Loucy (cell line): ENCODE results near the gene OR51I2.

Source experiments
- H2AFZ ChIP-seq: fragments of 200-600 bp; sonication (generic); 2 replicates; pipeline ENCODE4 v1.6.0; 2016; ENCODE audit warnings: antibody characterized with exemption, mild to moderate bottlenecking, low read length, moderate library complexity
- H3F3A ChIP-seq: fragments of 200-600 bp; 2 replicates; pipeline ENCODE4 v1.6.0; 2016; ENCODE audit warnings: antibody characterized with exemption, low read depth, mild to moderate bottlenecking
- H3K27me3 ChIP-seq: fragments of 200-600 bp; sonication (generic); 2 replicates; pipeline ENCODE4 v1.6.1; 2014; ENCODE audit warnings: low read length, mild to moderate bottlenecking; ENCODE audit not compliant: insufficient read depth, poor library complexity, severe bottlenecking
- H3K36me3 ChIP-seq: fragments of 200-600 bp; sonication (generic); 2 replicates; pipeline ENCODE4 v1.6.1; 2016; ENCODE audit warnings: low read length; ENCODE audit not compliant: insufficient read depth
- H3K4me1 ChIP-seq: fragments of 200-600 bp; sonication (generic); 2 replicates; pipeline ENCODE4 v1.5.1; 2014; ENCODE audit warnings: low read length, mild to moderate bottlenecking; ENCODE audit not compliant: insufficient read depth, poor library complexity, severe bottlenecking
- H3K4me2 ChIP-seq: fragments of 200-600 bp; sonication (generic); 2 replicates; pipeline ENCODE4 v1.6.0; 2014; ENCODE audit warnings: antibody characterized with exemption, low read length, low read depth, mild to moderate bottlenecking; ENCODE audit not compliant: poor library complexity, severe bottlenecking
- H3K4me3 ChIP-seq: fragments of 200-600 bp; sonication (generic); 2 replicates; pipeline ENCODE4 v1.5.1; 2014; ENCODE audit warnings: low read length, mild to moderate bottlenecking, mixed read lengths; ENCODE audit not compliant: poor library complexity, severe bottlenecking
- H3K79me2 ChIP-seq: fragments of 200-600 bp; sonication (generic); 2 replicates; pipeline ENCODE4 v1.6.1; 2014; ENCODE audit warnings: low read length; ENCODE audit not compliant: insufficient read depth
- H3K9ac ChIP-seq: fragments of 200-600 bp; sonication (generic); 2 replicates; pipeline ENCODE4 v1.6.0; 2014; ENCODE audit warnings: mild to moderate bottlenecking, low read depth, low read length, moderate library complexity; ENCODE audit not compliant: poor library complexity, severe bottlenecking
- H3K9me2 ChIP-seq: fragments of 200-600 bp; sonication (generic); replicated peaks from 2 replicates; pipeline ENCODE4 v1.6.1; 2016; ENCODE audit warnings: low read depth, low read length, mixed read lengths
- H3K9me3 ChIP-seq: fragments of 200-600 bp; sonication (generic); 2 replicates; pipeline ENCODE4 v1.6.1; 2014; ENCODE audit warnings: mild to moderate bottlenecking, antibody characterized with exemption, low read length, low read depth; ENCODE audit not compliant: insufficient read depth
- H4K20me1 ChIP-seq: fragments of 200-600 bp; sonication (generic); 2 replicates; pipeline ENCODE4 v1.6.0; 2014; ENCODE audit warnings: antibody characterized with exemption, low read length, mild to moderate bottlenecking; ENCODE audit not compliant: insufficient read depth, poor library complexity, severe bottlenecking
- CTCF ChIP-seq: fragments of 200-600 bp; sonication (generic); conservative IDR thresholded peaks from 2 replicates; pipeline ENCODE4 v1.5.1; 2014; ENCODE audit warnings: mild to moderate bottlenecking, antibody characterized with exemption, low read length
- EZH2phosphoT487 ChIP-seq: fragments of 200-600 bp; IDR thresholded peaks from 2 replicates; pipeline ENCODE4 v1.6.1; 2018; ENCODE audit warnings: antibody characterized with exemption, mild to moderate bottlenecking, moderate library complexity, borderline replicate concordance

Gene OR51I2

GRCh38 chr11:5449023-5449422 lies at the start of gene OR51I2:
Gene OR51I2 (plus strand): TSS chr11:5449323. CDS start chr11:5453489, 4,166 bp downstream.
- TF ChIP-seq EZH2phosphoT487 (no peak), CTCF (no peak)

GRCh38 chr11:5405173-5405572 lies 44.0 kb upstream of the OR51I2 start:
- no peaks in the 10 kb centered on the region for H3K79me2 ChIP-seq
- H2AFZ ChIP-seq: no peak overlapping the region
- H3K4me2 ChIP-seq: no peak overlapping the region
- H4K20me1 ChIP-seq: no peaks in the 10 kb centered on the region
- no peaks in the 10 kb centered on the region; the same call in 1 of the 2 replicates for H3K9me3 ChIP-seq
- no peaks in the 10 kb centered on the region for H3F3A ChIP-seq
- no peaks in the 10 kb centered on the region for H3K4me1 ChIP-seq
- no peak for TF ChIP-seq CTCF
- TF ChIP-seq EZH2phosphoT487: no peak
- no peaks in the 10 kb centered on the region for H3K27me3 ChIP-seq
- no peak overlapping the region for H3K9ac ChIP-seq
- no peaks in the 10 kb centered on the region for H3K36me3 ChIP-seq
- no peak overlapping the region for H3K4me3 ChIP-seq
- H3K9me2 ChIP-seq: no peaks in the 10 kb centered on the region

More at GRCh38 chr11:5449023-5449422, at the start of gene OR51I2:
- H3K4me3 ChIP-seq: no peak within 1 kb of the TSS
- H3K9me2 ChIP-seq: no peaks in the 10 kb centered on the region
- no peak within 1 kb of the TSS for H3K4me2 ChIP-seq
- H3K79me2 ChIP-seq: no peaks in the 10 kb centered on the region
- H4K20me1 ChIP-seq: no peaks in the 10 kb centered on the region
- no peaks in the 10 kb centered on the region for H3K36me3 ChIP-seq
- no peak within 1 kb of the TSS for H2AFZ ChIP-seq
- H3K9me3 ChIP-seq: no peaks in the 10 kb centered on the region
- no peaks in the 10 kb centered on the region for H3K4me1 ChIP-seq
- no peaks in the 10 kb centered on the region for H3F3A ChIP-seq
- H3K9ac ChIP-seq: no peak within 1 kb of the TSS
- no peaks in the 10 kb centered on the region for H3K27me3 ChIP-seq

- H3K9me2 ChIP-seq: no peaks in the 10 kb centered on the region
- H3K9ac ChIP-seq: no peak overlapping the region
- H3K79me2 ChIP-seq: no peaks in the 10 kb centered on the region
- no peaks in the 10 kb centered on the region for H3K27me3 ChIP-seq
- no peaks in the 10 kb centered on the region for H3K36me3 ChIP-seq
- no peaks in the 10 kb centered on the region for H3K9me3 ChIP-seq
- no peak overlapping the region for H2AFZ ChIP-seq
- no peaks in the 10 kb centered on the region for H4K20me1 ChIP-seq
- H3K4me2 ChIP-seq: no peak overlapping the region
- no peaks in the 10 kb centered on the region for H3F3A ChIP-seq
- TF ChIP-seq CTCF (no peak), EZH2phosphoT487 (no peak)
- no peak overlapping the region for H3K4me3 ChIP-seq
- no peaks in the 10 kb centered on the region for H3K4me1 ChIP-seq
These were observed 28.1 kb upstream of the OR51I2 start for GRCh38 chr11:5420993-5421392.
